Hepatocyte (in vitro differentiated cells): ENCODE data around the gene TBL1X. TPM values are rescaled to one million over a fixed set of nuclear protein-coding genes. Genes with fewer than 3 reads are reported as not detected.

ENCODE experiments used
- DNase-seq: peaks from one replicate; pipeline ENCODE4 v3.0.0-alpha.2; 2016; ENCODE audit warnings: low spot score
- H2AFZ ChIP-seq: fragments of 200-600 bp; sonication (generic); 2 replicates; pipeline ENCODE4 v1.6.0; 2016; ENCODE audit warnings: antibody characterized with exemption, mild to moderate bottlenecking
- H3K27ac ChIP-seq: fragments of 200-600 bp; sonication (generic); 2 replicates; pipeline ENCODE4 v1.5.1; 2016; ENCODE audit warnings: mild to moderate bottlenecking
- H3K27me3 ChIP-seq: fragments of 200-600 bp; sonication (generic); 2 replicates; pipeline ENCODE4 v1.6.1; 2016
- H3K36me3 ChIP-seq: fragments of 200-600 bp; sonication (generic); replicated peaks from 2 replicates; pipeline ENCODE4 v1.5.1; 2016; ENCODE audit warnings: low read depth; ENCODE audit not compliant: insufficient read depth
- H3K4me1 ChIP-seq: fragments of 200-600 bp; sonication (generic); 2 replicates; pipeline ENCODE4 v1.5.1; 2016; ENCODE audit warnings: mild to moderate bottlenecking, moderate library complexity; ENCODE audit not compliant: insufficient read depth
- H3K4me2 ChIP-seq: fragments of 200-600 bp; sonication (generic); 2 replicates; pipeline ENCODE4 v1.6.0; 2016
- H3K4me3 ChIP-seq: fragments of 200-600 bp; sonication (generic); 2 replicates; pipeline ENCODE4 v1.5.1; 2016; ENCODE audit warnings: mild to moderate bottlenecking
- H3K79me2 ChIP-seq: fragments of 200-600 bp; sonication (generic); 2 replicates; pipeline ENCODE4 v1.6.0; 2017; ENCODE audit warnings: mild to moderate bottlenecking
- H3K9me2 ChIP-seq: fragments of 200-600 bp; sonication (generic); replicated peaks from 2 replicates; pipeline ENCODE4 v1.6.0; 2017; ENCODE audit warnings: mild to moderate bottlenecking; ENCODE audit not compliant: insufficient read depth
- H3K9me3 ChIP-seq: fragments of 200-600 bp; sonication (generic); 2 replicates; pipeline ENCODE4 v1.5.1; 2016; ENCODE audit warnings: low read depth, mild to moderate bottlenecking
- H4K20me1 ChIP-seq: fragments of 200-600 bp; sonication (generic); 2 replicates; pipeline ENCODE4 v1.6.0; 2016; ENCODE audit warnings: mild to moderate bottlenecking; ENCODE audit not compliant: insufficient read depth, poor library complexity, severe bottlenecking
- CTCF ChIP-seq: fragments of 200-600 bp; sonication (generic); IDR thresholded peaks from 2 replicates; pipeline ENCODE4 v1.5.1; 2016; ENCODE audit warnings: antibody characterized with exemption, mild to moderate bottlenecking; ENCODE audit not compliant: poor library complexity
- EZH2 ChIP-seq: fragments of 200-600 bp; sonication (generic); IDR thresholded peaks from 2 replicates; pipeline ENCODE4 v1.6.1; 2016; ENCODE audit warnings: antibody characterized with exemption, mild to moderate bottlenecking, borderline replicate concordance
- EZH2phosphoT487 ChIP-seq: fragments of 200-600 bp; sonication (generic); IDR thresholded peaks from one replicate; pipeline ENCODE4 v1.6.1; 2018; ENCODE audit warnings: antibody characterized with exemption, mild to moderate bottlenecking, low read depth, moderate library complexity; ENCODE audit not compliant: unreplicated experiment, severe bottlenecking
- WGBS: methylation state at CpG from one replicate; pipeline ENCODE4 v1.1.6; 2016; ENCODE audit warnings: low lambda C conversion rate; ENCODE audit errors: missing lambda C conversion rate; 5-methylcytosine and 5-hydroxymethylcytosine counted together
- polyA plus RNA-seq: library from polyadenylated mRNA; unstranded; fragments of >200 nt; fragmentation: Nextera tagmentation; extraction: Ambion mirVana; gene quantifications from 2 replicates; pipeline ENCODE4 v1.2.1, GENCODE V29; 2016
- total RNA-seq: library from RNA; depleted of rRNA; stranded (reverse); fragments of >200 nt; gene quantifications from 2 replicates; pipeline ENCODE4 v1.2.3, GENCODE V29; 2014

The TBL1X gene
- total and polyA plus RNA-seq, 2 experiments from 2014 or later: 14.9 to 16.0 TPM

DNA sequence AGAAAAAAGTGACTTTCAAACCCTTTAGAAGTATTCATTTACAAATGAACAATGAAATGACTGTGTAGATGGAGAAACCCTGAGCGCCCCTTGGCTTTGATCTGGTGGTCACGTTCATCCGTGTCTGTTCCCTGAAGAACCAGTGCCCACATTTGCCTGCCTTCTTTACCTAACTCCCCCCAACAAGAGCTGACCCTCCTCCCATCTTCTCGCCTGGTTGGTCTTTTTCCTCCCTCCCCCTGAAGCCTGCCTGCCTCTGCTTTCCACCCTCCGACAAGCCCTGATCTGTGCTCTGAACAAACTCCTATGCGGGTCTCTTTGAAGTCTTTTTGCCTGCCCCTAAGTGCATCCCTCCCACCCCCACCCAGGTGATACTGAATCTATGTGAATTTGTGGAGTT, 18.5 kb downstream of the TBL1X start:
- no peaks in the 10 kb centered on the region for H3K9me2 ChIP-seq
- TF ChIP-seq EZH2 (no peak), EZH2phosphoT487 (no peak), CTCF (no peak)
- no peak overlapping the region for H3K4me2 ChIP-seq
- peaks cover 53% of the 10 kb centered on the region for H3K79me2 ChIP-seq
- H2AFZ ChIP-seq: no peak overlapping the region
- H3K27ac ChIP-seq: no peak overlapping the region
- no peaks in the 10 kb centered on the region for H3K27me3 ChIP-seq
- H3K4me3 ChIP-seq: no peak overlapping the region
- H3K4me1 ChIP-seq: no peaks in the 10 kb centered on the region
- no peaks in the 10 kb centered on the region for H3K36me3 ChIP-seq
- no peak for DNase-seq
- H4K20me1 ChIP-seq: no peaks in the 10 kb centered on the region
- 68% methylated on average over 6 of the region's 6 CpGs for whole genome bisulfite sequencing
- H3K9me3 ChIP-seq: peaks cover 6% of the 10 kb centered on the region

DNA sequence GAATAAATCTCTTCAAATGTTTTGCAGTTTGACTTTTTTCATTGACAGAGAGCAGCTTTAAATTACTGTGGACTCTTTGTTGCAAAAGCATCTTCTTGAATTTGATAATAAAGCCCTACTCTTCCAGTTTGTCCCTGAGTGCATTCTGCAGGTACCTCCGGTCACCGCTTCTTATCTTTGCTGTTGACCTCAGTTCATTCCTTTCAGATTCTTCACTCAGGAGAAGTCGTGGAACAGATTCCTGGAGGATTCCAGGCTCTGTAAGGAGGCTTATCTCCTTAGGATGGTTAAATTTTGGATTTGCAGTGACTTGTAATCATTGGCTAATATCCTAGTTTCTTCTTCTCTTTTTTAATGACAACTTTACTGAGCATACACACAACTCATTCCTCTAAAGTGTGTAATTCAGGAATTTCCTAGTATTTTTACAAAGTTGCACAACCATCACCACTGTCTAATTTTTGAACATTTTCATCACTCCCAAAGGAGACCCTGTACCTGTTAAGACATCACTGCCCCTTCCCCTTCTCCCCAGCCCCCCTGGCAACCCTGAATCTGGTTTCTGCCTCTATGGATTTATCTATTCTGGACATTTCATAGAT, 22.0 kb downstream of the TBL1X start:
- H3K36me3 ChIP-seq: no peaks in the 10 kb centered on the region
- WGBS: 45% methylated on average over 3 of the region's 3 CpGs
- peaks cover 58% of the 10 kb centered on the region for H3K79me2 ChIP-seq
- peaks cover 6% of the 10 kb centered on the region for H4K20me1 ChIP-seq
- no peaks in the 10 kb centered on the region for H3K9me2 ChIP-seq
- no peak overlapping the region for H3K4me2 ChIP-seq
- no peak overlapping the region for H3K4me3 ChIP-seq
- no peaks in the 10 kb centered on the region for H3K27me3 ChIP-seq
- no peak for TF ChIP-seq EZH2
- TF ChIP-seq CTCF: no peak
- TF ChIP-seq EZH2phosphoT487: no peak
- H2AFZ ChIP-seq: no peak overlapping the region
- H3K4me1 ChIP-seq: no peaks in the 10 kb centered on the region
- H3K27ac ChIP-seq: no peak overlapping the region
- H3K9me3 ChIP-seq: no peaks in the 10 kb centered on the region
- DNase-seq: no peak

DNA sequence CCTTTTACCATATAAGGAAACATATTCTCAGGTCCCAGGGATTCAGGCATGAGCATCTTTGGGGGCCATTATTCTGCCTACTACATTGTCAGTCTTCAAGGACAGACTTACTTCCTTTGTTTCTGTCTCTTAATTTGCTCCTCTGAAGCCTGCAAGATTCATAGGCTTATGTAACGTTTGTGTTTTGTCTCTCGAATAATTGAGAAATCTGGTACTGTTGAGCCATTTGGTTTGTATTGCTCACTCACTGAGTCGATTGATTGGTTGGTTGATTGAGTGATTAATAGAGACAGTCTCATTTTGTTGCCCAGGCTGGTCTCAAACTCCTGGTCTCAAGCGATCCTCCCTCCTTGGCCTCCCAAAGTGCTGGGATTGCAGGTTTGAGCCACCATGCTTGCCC, 23.7 kb downstream of the TBL1X start:
- Histone ChIP-seq H2AFZ (no peak overlapping the region), H4K20me1 (peaks cover 9% of the 10 kb centered on the region), H3K4me2 (no peak overlapping the region), H3K36me3 (no peaks in the 10 kb centered on the region), H3K27me3 (no peaks in the 10 kb centered on the region), H3K4me3 (no peak overlapping the region), H3K9me3 (no peaks in the 10 kb centered on the region), H3K79me2 (peaks cover 59% of the 10 kb centered on the region), H3K4me1 (no peaks in the 10 kb centered on the region), H3K27ac (no peak overlapping the region), H3K9me2 (no peaks in the 10 kb centered on the region)
- TF ChIP-seq CTCF: no peak
- no peak for TF ChIP-seq EZH2
- TF ChIP-seq EZH2phosphoT487: no peak
- WGBS: 70% methylated on average over 4 of the region's 4 CpGs
- no peak for DNase-seq
